Measurements from ENCODE around the gene LGALS13.
"Not testable (repeated sequence)": the region's sequence is repeated elsewhere in the genome, so short reads cannot be mapped to it uniquely, and the experiment has no call there.

The LGALS13 gene

DNA sequence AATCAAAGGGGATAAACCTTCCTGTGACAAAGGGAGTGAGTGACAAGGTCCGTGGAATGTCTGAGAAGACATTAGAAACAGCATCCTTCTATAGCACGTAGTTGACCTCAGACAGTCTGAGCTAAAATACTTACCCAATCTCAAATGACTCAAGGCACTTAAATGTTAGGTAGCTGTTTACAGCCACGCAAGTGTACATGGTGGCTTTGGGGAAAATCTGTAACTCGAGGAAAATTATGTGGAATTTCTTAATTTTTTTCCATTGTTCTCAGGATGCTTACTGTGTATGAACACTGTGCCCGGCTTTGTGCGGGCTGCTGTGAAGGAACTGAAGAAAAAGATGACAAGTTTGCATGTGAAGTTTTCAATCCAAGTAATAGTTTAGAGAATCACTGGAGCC, 5.2 kb downstream of the LGALS13 start:
- TF ChIP-seq, protein P1, sequence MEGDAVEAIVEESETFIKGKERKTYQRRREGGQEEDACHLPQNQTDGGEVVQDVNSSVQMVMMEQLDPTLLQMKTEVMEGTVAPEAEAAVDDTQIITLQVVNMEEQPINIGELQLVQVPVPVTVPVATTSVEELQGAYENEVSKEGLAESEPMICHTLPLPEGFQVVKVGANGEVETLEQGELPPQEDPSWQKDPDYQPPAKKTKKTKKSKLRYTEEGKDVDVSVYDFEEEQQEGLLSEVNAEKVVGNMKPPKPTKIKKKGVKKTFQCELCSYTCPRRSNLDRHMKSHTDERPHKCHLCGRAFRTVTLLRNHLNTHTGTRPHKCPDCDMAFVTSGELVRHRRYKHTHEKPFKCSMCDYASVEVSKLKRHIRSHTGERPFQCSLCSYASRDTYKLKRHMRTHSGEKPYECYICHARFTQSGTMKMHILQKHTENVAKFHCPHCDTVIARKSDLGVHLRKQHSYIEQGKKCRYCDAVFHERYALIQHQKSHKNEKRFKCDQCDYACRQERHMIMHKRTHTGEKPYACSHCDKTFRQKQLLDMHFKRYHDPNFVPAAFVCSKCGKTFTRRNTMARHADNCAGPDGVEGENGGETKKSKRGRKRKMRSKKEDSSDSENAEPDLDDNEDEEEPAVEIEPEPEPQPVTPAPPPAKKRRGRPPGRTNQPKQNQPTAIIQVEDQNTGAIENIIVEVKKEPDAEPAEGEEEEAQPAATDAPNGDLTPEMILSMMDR (IDR thresholded peaks at IDR 0.05; ENCODE audit: low read length, missing control alignments), result no peak
- DNase-seq (ENCODE audit: low read depth), result no peak
- H3K4me3 ChIP-seq (replicated peaks; ENCODE audit: low read depth, low read length), result no peak overlapping the region

DNA sequence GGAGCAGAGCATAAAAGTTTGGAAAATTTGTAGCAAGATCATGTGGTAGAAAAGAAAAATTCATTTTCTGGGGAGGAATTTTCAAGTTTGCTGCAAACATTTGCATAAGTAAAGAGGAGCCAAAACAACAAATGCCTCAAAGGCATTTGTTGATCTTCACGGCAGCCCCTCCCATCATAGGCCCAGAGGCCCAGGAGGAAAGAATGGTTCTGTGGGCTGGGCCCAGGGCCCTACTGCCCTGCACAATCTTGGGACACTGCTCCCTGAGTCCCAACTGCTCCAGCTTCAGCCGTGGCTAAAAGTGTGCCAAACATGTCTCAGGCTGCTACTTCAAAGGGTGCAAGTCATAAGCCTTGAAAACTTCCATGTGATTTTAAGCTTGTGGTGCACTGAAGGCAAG, 11.3 kb downstream of the LGALS13 start:
- TF ChIP-seq, protein P1 (IDR thresholded peaks at IDR 0.05; ENCODE audit: low read length, missing control alignments), result no peak
- DNase-seq (ENCODE audit: low read depth), result no peak
- no peak overlapping the region for H3K4me3 ChIP-seq (replicated peaks; ENCODE audit: low read depth, low read length)

DNA sequence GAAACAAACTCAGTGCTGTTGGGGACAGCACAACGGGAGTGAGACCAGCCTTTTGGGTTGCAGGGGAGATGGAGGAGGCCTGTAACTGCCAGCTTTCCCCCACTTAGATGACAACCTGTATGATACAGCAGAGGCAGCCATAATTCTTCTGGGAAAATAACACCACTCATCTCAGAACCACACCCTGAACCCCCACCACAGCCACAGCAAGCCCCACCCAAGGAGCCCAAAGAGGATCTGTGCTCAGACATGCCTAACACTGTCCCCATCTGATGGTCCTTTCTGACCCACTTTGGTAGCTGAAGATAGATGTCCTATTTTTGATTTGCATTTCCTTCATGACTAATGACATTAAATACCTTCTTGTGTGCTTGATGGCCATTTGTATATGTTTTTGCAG, 15.4 kb downstream of the LGALS13 start:
- no peak overlapping the region for H3K4me3 ChIP-seq (replicated peaks; ENCODE audit: low read depth, low read length)
- DNase-seq (ENCODE audit: low read depth), result no peak
- TF ChIP-seq, protein P1 (IDR thresholded peaks at IDR 0.05; ENCODE audit: low read length, missing control alignments), result no peak

DNA sequence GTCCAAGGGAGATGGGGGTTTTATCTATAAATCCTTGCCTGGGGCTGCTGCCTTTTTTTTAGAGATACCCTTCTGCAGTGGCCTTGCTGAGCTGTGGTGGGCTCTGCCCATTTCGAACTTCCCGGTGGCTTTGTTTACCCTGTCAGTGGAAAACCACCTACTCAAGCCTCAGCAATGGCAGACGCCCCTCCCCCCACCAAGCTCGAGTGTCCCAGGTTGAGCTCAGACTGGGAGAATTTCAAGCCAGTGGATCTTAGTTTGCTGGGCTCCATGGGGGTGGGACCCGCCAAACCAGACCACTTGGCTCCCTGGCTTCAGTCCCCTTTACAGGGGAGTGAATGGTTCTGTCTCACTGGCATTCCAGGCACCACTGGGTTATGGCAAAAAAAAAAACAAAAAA, 21.6 kb downstream of the LGALS13 start:
- no peak for DNase-seq (ENCODE audit: low read depth)
- TF ChIP-seq, protein P1 (IDR thresholded peaks at IDR 0.05; ENCODE audit: low read length, missing control alignments), result no peak
- H3K4me3 ChIP-seq (replicated peaks; ENCODE audit: low read depth, low read length), result no peak overlapping the region

DNA sequence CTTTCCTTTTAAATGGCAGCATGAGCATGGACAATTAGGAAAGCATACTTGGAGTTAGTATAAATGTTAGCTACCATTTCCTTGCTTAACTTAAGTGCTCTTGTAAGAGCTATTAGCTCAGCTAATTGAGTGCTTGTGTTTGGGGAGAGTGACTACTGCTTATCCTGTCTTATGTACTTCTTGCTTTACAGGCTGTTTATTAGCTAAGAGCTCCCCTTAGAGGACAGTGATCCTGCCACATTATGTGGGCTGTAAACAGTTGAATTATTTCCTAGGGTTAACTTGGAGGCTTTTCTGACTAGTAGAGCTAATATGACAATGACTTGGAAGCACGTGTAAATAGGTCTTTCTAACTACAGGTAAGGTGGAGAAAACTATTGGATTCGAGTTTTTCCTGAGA, 25.3 kb downstream of the LGALS13 start:
- not testable (repeated sequence) for DNase-seq (ENCODE audit: low read depth); H3K4me3 ChIP-seq (replicated peaks; ENCODE audit: low read depth, low read length)

DNA sequence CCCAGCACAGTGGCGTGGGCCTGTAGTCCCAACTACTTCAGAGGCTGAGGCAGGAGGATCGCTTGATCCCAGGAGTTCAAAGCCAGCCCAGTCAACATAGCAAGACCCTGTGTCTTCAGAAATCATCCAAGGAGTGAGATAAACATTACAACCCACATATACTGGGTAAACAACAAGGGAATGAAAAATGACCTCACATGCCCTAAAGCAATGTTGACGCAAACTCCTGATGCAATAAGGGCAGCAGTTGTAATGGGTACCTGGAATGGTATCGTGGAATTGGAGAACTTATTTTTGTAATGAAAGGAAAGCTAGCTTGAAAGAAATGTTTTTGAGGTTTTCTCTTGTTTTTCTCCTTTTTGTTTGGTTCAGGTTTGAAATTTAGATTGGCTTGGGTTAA, 28.9 kb downstream of the LGALS13 start:
- H3K4me3 ChIP-seq (replicated peaks; ENCODE audit: low read depth, low read length), result no peak overlapping the region
- TF ChIP-seq, protein P1 (IDR thresholded peaks at IDR 0.05; ENCODE audit: low read length, missing control alignments), result no peak
- no peak for DNase-seq (ENCODE audit: low read depth)

DNA sequence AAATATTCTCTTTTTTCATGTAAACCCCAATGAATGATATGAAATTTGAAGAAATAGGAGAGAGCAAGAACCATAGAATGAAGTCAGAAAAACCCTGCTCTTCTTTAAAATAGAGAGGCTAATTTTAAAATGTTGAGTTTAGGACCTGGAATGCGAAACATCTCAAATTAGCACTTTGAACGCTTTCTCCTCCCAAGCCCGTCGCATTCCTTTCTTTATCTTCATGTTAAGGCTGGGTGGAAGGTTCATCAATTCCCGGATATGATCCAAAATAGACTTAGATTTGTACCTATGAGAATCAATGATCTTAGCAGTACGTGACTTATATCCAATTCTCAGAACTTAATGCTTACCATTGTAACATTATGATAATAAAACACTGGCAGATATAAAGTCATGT, 29.3 kb downstream of the LGALS13 start:
- DNase-seq (ENCODE audit: low read depth), result no peak
- TF ChIP-seq, protein P1 (IDR thresholded peaks at IDR 0.05; ENCODE audit: low read length, missing control alignments), result no peak
- no peak overlapping the region for H3K4me3 ChIP-seq (replicated peaks; ENCODE audit: low read depth, low read length)

DNA sequence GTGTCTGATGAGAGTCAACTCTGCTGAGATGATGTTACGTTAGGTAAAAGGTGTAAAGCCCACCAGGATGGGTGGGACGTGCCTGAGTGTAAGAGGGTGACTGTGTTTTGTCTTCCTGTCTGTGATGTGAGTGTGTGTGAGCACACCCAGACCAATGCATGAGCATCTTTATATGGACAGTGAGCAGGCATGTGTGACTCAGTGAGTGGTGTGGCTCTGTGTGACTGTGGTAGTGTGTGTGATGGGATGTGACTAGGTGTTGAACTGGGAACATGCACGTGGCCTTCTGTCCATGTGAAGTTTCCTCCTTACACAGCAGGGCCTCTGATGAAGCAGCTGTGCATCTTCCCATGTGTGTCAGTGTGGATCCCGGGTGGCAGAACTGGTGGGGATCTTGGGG, 35.6 kb downstream of the LGALS13 start:
- no peak overlapping the region for H3K4me3 ChIP-seq (replicated peaks; ENCODE audit: low read depth, low read length)
- TF ChIP-seq, protein P1 (IDR thresholded peaks at IDR 0.05; ENCODE audit: low read length, missing control alignments), result no peak
- no peak for DNase-seq (ENCODE audit: low read depth)

Data from fibroblast of pulmonary artery (primary cell).